Activated naive CD4-positive, alpha-beta T cell treated with anti-CD3 and anti-CD28 coated beads, Interleukin-2, amount 50 U/mL, for 16 hours (primary cell): ENCODE data around the gene GRIK4.
"Not testable (repeated sequence)": the region's sequence is repeated elsewhere in the genome, so short reads cannot be mapped to it uniquely, and the experiment has no call there.

Experiments
- DNase-seq: peaks from one replicate; pipeline ENCODE4 v3.0.0-alpha.2; 2020

Gene GRIK4

DNA sequence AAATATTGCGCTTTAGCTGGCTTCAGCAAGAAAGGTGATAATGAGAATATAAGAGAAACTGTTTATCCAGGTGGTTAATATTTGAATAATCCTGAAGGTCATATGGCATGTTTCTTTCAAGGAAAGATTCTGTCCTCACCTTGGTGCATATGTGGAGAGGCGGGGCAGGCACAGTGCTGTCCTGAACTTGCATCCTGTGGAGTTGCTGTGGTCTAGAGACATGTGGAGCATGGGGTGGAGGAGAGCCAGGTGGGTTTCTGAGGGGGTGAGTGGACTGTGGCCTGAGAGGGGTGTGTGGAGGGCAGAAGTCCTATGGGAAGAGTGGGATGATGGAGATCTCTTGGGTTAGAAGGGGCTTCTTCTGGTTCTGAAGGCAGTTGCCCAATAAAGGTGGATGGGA is 65.5 kb downstream of the GRIK4 start:
- DNase-seq, result no peak

DNA sequence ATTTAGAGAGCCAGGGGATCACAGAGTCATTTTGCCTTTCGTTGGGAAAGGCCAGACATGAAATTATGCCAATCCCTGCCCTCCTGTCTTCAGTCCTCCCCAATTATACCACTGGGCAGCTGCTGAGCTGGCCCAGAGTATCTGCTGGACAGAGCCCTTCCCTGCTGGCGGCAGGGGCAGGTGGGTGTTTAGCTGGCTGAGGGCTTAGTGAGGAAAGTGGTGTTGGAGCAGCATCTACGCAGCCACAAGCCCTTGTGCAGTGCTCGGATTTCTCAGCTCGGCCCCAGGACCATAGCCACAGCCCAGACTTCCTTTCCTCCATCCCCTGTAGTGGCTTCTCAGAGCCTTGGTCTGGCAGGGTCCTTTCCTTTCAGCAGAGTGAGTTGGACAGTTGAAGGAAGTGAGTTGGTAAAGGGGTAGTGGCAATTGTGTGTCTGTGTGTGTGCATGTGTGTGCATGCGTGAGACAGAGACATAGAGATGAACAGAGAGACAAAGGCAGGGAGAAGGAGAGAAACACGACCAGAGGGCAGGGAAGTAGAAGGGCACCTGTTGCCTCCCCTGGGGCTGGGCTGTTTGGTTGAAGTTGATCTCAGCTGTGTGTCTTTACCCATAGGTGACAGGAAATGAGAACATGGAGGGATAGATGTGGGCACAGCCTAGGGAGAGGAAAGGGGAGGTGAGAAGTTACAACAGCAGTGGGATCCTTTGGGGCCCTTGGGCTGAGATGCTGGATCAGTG is 66.2 kb downstream of the GRIK4 start:
- DNase-seq, result no peak

DNA sequence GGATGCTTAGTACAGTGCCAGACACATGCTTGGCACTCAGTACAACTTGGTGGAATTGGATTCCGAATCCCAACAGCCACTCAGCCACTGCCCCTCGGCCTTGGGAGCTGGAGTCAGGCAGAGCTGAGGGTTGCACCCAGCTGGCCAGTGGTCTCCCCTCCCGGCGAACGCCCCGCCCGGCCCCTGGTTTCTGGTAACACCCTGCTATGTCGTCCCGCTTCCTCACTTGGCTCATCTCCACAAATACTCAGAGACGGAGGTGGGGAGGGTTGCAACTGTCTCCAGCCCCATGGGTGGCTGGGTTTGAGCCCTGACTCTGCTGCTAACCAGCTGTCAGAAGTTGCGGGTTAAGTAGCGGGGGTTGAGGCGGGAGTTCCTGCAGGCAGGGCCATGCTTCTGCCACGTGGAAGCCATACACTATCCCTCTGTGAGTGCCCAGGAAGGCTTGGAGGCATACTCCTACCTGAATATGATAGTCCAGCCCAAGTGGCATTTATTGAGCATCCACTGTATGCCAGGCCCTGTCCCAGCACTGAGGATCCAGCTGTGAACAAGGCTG is 67.1 kb downstream of the GRIK4 start:
- no peak for DNase-seq

DNA sequence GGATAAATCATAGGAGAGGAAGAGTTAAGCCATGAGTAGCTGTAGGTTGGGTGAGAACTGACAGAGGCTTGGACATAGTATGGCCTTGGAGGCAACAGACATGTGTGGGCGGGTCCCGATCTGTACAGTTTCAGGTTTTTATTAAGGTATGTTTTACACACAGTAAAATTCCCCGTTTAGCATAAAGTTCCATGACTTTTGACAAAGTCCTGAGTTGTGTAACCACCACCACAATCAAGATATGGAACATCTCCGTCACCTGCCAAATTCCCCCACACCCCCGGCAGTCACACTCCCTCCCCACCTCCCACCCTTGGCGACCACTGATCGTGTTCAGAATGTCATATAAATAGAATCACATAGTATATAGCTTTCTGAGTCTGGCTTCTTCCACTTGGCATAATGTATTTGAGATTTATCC is 68.1 kb downstream of the GRIK4 start:
- no peak for DNase-seq

DNA sequence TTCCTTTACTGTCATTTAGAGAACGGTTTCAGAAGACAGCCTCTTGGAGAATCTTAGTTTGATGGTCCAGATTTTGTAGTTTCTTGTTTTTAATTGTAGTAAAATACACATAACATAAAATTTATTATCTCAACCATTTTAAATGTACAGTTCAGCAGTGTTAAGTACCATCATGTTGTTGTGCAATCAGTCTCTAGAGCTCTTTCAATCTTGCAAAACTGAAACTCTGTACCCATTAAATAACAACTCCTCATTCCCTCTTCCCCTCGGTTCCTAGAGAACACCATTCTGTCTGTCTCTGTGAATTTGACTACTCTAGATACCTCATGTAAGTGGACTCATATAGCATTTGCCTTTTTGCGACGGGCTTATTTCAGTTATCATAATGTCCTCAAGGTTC is 69.8 kb downstream of the GRIK4 start:
- DNase-seq, result no peak

DNA sequence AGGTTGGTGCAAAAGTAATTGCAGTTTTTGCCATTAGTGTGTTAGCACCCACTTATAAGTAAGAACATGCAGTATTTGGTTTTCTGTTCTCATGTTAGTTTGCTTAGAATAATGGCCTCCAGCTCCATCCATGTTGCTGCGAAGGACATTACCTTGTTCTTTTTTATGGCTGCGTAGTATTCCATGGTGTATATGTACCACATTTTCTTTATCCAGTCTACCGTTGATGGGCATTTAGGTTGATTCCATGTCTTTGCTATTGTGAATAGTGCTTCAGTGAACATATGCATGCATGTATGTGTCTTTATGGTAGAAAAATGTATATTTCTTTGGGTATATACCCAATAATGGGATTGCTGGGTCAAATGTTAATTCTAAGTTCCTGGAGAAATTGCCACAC is 71.0 kb downstream of the GRIK4 start:
- DNase-seq, result not testable (repeated sequence)

DNA sequence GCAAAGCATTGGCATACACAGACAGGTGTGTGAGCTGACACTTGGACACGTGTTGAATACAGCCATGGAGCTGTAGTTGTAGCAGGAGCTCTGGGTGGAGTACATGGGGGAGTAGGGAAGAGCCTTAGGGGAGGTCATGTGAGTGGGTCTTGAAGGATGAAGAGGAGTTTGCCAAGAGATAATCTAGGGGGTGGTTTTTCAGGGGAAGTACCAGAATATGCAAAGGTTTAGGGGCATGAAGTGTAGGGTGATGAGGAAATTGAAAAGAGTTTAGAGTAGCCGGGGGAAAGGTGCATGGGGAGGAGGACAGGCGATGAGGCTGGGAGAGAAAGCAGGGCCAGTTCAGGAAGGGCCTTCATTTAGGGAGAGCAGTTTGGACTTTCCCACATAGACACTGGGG is 74.5 kb downstream of the GRIK4 start:
- no peak for DNase-seq

DNA sequence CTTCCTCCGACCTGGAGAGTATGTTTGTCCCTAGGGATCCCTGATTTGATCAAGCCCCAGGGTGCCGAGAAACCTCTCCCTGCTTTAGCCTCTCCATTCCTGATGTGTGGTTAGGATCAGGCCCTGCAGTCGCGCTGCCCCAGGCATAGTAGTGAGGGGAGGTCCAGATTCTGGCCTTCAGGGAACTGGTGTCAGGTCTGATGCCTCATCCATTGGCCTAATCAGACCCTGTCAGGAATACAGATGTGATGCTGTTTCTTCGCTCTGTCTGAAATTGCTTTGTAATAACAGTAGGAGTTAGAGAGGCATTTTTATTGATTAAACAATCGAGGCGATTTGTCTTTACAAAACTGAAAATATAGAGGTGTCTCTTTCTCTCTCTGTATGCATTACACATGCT is 75.2 kb downstream of the GRIK4 start:
- DNase-seq, result no peak

DNA sequence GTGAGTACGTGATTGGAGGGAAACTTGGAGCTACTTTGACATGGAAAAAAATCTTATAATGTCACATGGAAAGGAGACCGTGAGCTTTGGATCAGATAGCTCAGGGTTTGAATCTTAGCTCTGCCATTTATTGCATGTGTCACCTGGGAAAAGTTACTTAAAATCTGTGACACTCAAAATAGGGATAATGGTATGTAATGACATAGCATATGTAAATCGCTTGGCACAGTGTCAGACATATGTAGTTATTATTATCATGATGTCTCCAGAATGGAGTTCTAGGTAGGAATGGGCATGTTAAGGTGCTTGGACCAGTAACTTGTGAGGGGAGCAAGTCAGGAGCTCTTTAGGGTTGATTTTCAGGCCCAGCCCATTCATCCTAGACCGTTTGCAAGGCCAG is 75.8 kb downstream of the GRIK4 start:
- DNase-seq, result no peak

DNA sequence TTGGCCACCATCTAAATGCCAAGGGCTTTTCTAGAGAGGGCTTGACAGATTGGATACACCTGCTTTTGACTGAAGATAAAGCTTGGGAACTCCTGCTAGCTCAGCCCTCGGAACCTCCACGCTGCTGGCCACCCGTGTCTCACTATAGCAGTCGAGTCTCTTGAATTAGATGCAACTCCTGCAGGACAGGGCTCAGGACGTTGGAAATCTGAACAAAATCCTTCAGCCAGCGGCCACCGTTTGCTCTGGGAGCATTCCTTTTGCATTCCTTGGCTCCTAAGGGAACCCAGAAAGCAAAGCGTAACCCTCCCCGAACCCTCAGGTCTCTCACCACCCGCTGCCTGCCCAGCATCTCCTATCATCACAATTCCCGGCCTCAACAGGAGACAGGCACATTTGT is 77.8 kb downstream of the GRIK4 start:
- DNase-seq, result no peak

DNA sequence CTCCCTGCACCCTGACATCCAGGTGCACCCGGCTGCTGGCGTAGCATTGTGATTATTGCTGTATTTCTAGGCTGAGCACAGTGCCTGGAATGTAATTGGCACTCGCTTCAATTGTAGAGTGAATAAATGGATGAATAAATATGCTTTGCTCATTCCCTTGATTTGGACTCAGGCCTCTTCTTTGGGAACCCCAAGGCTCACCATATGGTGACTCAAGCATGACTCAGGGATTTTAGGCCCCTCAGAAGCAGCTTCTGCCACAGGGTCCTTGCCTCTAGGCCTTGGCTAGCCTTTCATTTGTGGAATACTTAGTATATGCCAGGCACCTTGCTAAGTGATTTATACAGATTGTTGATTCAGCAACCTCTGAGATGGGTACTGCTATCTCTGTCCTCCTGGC is 78.9 kb downstream of the GRIK4 start:
- DNase-seq, result no peak

DNA sequence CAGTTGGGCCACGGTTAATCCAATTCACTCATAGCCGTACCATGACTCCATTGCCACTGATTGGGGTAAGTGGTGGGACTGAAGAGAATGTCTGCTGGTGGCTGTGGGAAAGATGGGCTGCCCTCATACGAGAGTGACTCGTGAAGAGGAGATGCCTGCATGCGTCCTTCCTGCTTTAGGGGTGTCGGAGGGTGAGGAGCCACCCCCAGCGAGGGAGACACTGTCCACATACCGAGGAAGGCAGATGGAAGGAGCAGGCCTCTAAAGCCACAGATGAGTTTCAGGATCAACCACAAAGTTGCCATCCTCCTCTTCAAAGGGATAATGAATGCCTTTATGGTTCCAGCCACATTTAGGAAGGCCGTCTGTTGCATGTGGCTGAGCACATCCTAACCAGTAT is 83.2 kb downstream of the GRIK4 start:
- DNase-seq, result no peak

DNA sequence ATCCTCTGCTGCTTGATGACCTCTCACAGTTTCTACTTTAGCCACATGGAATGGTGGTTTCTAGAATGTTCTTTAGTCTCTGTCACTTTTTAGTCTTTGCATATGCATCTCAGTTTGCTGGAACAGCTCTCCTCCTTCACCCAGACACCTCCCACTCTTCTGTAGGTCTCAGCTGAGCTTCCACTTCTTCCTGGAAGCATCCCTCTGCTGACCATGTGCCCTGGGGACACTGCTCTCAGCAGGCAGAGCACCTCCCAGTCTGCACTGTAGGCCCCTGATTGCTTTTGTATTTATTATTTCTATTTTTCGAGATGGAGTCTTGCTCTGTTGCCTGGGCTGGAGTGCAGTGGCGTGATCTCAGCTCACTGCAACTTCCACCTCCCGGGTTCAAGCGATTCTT is 84.0 kb downstream of the GRIK4 start:
- no peak for DNase-seq

DNA sequence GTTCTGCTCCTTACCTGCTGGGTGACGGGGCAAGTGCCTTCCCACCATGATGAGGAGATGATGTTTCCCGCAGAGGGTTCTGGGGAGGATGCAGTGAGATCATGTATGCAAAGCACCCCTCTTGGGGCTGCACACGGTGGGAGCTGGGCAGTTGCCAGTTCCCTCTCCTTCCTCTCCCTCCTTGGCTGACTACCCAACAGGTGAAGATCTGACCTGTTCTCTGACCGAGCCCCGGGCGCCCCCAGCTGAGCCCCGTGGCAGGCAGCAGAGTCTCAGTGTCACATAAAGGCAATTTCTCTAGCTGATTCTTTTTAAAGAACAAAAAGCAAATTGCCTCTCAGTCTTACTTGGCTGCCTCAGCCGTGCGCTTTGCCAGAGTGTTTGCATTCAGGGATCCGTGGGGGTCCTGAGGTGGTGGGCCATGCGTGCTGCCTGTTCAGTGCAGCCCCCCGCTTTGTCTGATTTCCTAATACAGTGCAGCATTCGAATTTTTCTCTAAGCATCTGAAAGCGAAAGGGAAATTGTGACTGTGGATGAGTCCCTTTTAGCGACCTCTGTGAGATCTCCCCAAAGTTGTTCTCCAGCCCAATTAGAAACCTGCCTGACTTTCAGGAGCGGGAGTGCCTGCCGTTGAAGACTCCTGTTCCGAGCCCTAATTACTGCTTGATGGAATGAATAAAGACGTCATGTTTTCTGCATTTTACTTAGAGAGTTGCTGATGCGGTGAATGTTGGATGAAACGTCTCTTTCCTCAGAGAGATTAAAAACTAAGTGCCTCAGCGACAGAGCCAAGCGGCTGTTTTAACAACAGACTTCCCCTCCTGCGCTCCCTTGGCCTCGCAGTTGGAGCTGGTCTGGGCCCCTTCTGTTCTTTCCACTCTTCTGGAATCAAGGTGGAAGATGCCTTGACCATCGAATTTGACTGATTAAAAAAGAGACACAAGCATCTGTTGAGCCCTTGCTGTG is 86.0 kb downstream of the GRIK4 start:
- no peak for DNase-seq

DNA sequence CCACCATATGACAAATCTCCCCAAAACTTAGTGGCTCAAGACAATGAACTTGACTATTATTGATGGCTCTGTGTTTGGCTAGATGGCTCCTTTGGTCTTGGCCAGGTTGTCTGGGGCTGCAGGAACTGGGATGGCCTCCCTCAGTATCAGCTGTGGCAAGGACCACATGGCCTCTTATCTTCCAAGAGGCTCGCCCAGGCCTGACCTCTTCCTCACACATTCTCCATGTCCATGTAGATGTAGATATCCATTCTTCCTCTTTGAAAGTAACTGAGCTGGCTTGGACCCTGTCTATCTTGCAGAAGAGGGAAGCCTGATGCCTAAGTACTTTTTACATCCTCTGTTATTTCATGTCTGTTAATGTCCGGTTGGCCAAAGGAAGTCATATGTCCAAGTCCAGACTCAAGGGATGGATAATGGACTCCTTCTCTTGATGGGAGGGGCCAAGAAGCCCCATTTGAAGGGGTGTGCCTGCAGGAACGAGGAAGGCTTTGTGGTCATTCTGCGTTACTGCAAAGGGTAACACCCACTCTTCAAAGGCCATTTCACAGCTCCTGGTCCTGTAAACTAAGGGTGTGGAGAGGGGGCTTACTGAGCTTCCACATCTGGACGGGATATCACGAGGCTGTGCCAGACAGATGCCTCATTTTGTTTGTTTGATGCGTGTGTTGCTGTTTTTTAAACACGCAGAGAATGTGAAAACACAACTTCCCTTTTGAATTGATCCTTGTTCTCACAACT is 87.1 kb downstream of the GRIK4 start:
- DNase-seq, result no peak

DNA sequence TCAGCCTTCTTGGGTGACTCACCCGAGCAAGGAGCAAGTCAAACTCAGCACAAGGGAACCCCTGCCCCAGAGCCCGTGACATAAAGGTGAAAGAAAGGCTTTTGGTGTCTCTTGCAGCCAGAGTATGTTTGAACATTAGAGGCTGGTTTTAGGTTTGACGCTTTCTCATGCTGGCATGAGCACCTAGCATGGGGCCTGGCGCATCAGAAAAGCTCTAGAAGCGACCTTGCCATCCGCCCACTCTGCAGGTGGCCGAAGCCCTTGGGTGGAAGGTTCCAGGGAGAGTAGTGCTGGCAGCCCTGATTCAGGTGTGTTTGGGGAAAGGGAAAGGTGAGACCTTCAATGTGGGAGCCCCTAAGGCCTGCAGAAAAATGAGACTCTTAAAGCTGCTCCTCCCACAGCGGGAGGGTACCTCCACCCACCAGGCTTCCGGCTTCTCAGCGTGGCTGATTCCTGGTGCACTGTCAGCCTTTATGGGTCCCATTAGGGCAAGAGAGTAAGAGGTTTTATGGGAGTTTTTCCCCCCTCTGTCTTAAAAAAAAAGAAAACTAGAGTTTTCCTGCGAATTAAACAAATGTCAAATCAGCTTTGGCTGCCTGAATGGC is 88.4 kb downstream of the GRIK4 start:
- DNase-seq, result no peak

DNA sequence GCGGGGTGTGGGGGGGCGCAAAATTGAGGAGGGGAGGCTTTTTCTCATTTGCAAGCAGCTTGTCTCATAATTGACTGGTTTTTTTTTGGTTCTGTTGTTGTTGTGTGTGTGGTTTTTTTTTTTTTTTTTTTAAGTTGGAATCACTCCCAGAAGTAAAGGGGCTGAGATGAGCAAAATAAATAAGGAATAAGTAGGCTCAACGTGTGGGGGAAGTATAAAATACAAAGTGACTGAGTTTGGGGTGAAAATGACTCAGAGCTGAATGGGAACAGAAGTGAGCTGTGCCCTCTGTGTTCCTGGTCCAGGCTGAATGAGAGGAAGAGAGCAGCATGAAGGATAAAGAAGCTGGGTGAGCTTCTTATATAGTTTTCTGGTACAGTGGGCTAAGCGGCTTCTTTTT is 90.0 kb downstream of the GRIK4 start:
- DNase-seq, result no peak

DNA sequence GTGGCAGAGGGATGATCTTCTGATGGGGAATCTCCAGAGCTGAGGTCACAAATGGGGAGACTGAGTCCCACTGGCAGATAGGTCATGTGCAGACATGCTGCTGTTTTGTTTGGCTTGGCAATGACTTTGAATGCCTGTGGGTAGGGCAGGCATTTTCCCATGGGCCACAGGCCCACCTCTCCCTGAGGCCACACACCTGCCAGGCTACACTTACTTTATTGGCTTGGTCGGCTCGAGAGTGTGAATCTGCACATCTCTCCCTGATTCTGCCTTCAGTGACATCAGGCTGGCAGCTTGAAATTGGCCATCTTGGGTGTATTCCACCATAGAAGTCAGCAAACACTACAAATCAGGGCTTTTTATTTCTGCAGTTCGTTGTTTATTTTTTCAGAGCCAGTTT is 91.5 kb downstream of the GRIK4 start:
- no peak for DNase-seq

DNA sequence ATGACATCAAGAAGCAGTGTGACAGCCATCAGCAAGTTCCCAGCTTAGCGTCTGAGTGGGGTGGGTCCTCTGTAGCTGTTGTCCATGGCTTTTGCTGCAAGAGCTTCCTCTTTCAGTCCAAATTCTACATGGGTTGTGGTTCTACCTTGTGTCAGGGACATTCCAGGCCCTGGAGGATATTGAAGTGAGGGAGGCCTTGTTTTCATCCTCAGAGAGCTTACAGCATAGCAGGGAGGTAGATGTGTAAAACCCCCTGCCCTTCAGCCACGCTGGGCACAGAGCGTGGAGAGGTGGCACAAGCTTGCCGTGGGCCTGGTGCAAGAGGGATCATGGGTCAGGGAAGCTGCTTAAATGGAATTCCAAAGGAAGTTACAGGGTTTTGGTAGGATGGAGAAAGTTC is 93.9 kb downstream of the GRIK4 start:
- DNase-seq, result no peak

DNA sequence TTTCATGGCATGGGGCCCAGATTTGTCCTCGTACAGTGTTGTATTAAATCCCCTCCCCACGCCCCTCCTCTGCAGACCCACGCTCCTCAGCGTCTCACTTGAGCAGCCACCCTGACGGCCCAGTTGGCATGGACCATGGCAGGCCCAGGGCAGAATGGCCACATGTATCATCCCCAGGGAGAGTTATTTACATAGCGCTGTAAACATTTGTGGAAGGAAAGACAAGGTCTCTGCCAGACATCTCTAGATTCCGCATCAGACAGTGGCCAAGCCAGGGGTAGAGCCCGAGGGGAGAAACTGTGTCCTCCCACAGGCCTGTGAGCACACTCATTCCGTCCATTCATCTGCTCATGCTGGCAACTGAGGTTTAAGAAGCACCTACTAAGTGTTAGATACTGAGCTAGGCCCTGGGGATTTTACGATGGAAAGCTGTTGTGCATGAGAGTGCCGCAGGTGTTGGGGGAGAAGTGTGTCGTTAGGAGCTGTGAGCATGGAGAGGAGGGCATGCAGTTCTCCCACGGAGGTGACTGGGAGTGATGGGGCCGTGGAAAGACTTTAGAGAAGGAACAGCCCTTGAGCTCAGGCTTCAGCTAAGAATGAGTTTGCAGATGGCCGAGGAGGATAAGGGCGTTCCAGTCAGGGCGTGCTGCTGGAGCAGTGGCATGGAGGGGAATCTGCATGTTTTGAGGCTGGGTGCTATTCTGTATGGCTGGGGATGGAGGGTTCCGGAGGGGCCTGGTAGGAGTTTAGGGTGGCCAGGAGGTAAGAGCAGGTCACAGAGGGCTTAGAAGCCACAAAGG is 94.9 kb downstream of the GRIK4 start:
- DNase-seq, result no peak

DNA sequence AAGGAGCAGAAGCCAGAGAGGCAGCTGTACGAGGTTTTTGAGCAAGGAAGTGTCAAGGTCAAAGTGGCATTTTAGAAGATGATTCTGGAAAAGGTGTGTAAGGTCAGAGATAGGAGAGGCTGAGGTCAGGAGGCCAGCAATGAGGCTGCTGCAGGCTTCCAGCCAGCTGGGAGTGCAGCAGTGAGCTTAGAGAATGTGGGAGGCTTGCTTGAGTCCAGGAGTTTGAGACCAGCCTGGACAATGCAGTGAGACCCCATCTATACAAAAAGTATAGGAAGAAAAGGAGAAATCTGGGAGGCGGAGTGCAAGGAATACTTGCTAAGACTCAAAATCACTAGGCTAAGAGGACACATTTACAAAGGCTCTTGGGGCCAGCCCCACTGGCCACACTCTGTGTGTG is 96.5 kb downstream of the GRIK4 start:
- DNase-seq, result no peak

DNA sequence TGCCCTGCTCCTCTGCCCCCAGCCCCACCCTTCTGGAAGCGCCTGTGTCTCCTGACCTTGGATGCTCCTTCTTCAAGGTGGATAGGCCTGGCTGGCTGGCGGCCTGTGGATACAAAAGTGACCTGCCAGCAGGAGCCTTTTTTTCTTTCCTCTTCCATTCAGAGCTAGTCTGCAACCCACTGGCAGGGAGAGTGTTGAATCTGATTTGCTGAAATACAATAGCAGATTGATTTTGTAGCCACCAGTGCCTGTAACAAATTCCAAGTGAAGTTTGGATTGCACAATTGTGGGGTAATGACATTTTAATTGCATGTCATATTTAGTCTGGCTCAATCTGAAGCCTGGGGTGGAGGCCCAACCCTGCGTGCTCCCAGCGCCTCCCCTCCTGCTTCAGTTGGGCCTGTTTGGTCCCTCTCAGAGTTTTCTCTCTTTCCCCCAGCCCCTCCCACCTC is 97.2 kb downstream of the GRIK4 start:
- no peak for DNase-seq
